DMS53 treated with DMSO at 0.1 percent for 48 hours (cell line): ENCODE data around the gene SMURF2.
A peak's percentile ranks its signal among the peaks of the same experiment; 100 is the strongest.
"Not testable (repeated sequence)": the region's sequence is repeated elsewhere in the genome, so short reads cannot be mapped to it uniquely, and the experiment has no call there.

Experiments used
- DNase-seq: peaks from one replicate; lab custom pipeline; 2025; ENCODE audit not compliant: unreplicated experiment; lab: John Stamatoyannopoulos, UW

The SMURF2 gene

GRCh38 chr17:64599187-64599676, 62.9 kb downstream of the SMURF2 start:
- no peak for DNase-seq

- no peak for DNase-seq
Measured at GRCh38 chr17:64598672-64599071, 63.4 kb downstream of the SMURF2 start.

- no peak for DNase-seq
Measured at GRCh38 chr17:64596988-64597387, 65.1 kb downstream of the SMURF2 start.

- DNase-seq: no peak
Measured at GRCh38 chr17:64596439-64596838, 65.7 kb downstream of the SMURF2 start.

- DNase-seq: no peak
Measured at GRCh38 chr17:64591944-64592343, 70.2 kb downstream of the SMURF2 start.

GRCh38 chr17:64585146-64585545, 77.0 kb downstream of the SMURF2 start:
- DNase-seq: no peak

GRCh38 chr17:64583038-64583437, 79.1 kb downstream of the SMURF2 start:
- DNase-seq: no peak

GRCh38 chr17:64580384-64581315, 81.5 kb downstream of the SMURF2 start:
- no peak for DNase-seq

- DNase-seq: no peak
Measured at GRCh38 chr17:64579917-64580316, 82.2 kb downstream of the SMURF2 start.

- not testable (repeated sequence) for DNase-seq
Measured at GRCh38 chr17:64577025-64577424, 85.1 kb downstream of the SMURF2 start.

- no peak for DNase-seq
Measured at GRCh38 chr17:64575431-64575830, 86.7 kb downstream of the SMURF2 start.

- no peak for DNase-seq
Measured at GRCh38 chr17:64574646-64575045, 87.5 kb downstream of the SMURF2 start.

- no peak for DNase-seq
Measured at GRCh38 chr17:64573214-64573613, 88.9 kb downstream of the SMURF2 start.

GRCh38 chr17:64572682-64573154, 89.4 kb downstream of the SMURF2 start:
- no peak for DNase-seq

- DNase-seq: no peak
Measured at GRCh38 chr17:64571746-64572145, 90.4 kb downstream of the SMURF2 start.

- DNase-seq: peak; percentile 6
Measured at GRCh38 chr17:64565563-64565962, 96.5 kb downstream of the SMURF2 start.

GRCh38 chr17:64564098-64564497, 98.0 kb downstream of the SMURF2 start:
- no peak for DNase-seq

GRCh38 chr17:64555281-64555680, 106.8 kb downstream of the SMURF2 start:
- no peak for DNase-seq

- no peak for DNase-seq
Measured at GRCh38 chr17:64554028-64554637, 108.0 kb downstream of the SMURF2 start.

- no peak for DNase-seq
Measured at GRCh38 chr17:64551461-64551860, 110.6 kb downstream of the SMURF2 start.

GRCh38 chr17:64547319-64547718, 114.8 kb downstream of the SMURF2 start:
- no peak for DNase-seq

- DNase-seq: no peak
Measured at GRCh38 chr17:64546716-64547115, 115.4 kb downstream of the SMURF2 start.
